K562 (cell line): ENCODE measurements around the gene GLIPR1. TPM values are rescaled to one million over a fixed set of nuclear protein-coding genes. Genes with fewer than 3 reads are reported as not detected.

ENCODE experiments used
- ELF2 ChIP-seq: fragments of 250-450 bp; sonication (Bioruptor Pico); IDR thresholded peaks from 2 replicates; pipeline ENCODE4 v1.5.0; 2021; ENCODE audit warnings: mild to moderate bottlenecking
- RBM34 ChIP-seq: fragments of 200-400 bp; formaldehyde crosslinking; IDR thresholded peaks from 2 replicates; pipeline ENCODE4 v1.6.1; 2018; ENCODE audit warnings: low read length, borderline replicate concordance; ENCODE audit not compliant: insufficient read depth
- SAFB ChIP-seq: fragments of 200-400 bp; formaldehyde crosslinking; IDR thresholded peaks from 2 replicates; pipeline ENCODE4 v1.6.1; 2017; ENCODE audit warnings: low read depth, low read length, borderline replicate concordance
- SNIP1 ChIP-seq: fragments of 450-650 bp; IDR thresholded peaks from 2 replicates; pipeline ENCODE4 v1.7.1; 2017; ENCODE audit warnings: low read depth, mild to moderate bottlenecking
- ZNF609 ChIP-seq: sonication (generic); formaldehyde crosslinking; IDR thresholded peaks from 2 replicates; pipeline ENCODE4 v1.8.1; 2023; ENCODE audit warnings: missing genetic modification reagents, mild to moderate bottlenecking, borderline replicate concordance
- polyA plus RNA-seq, 8 experiments: library from polyadenylated mRNA; depleted of rRNA in 4 of 8; stranded (reverse) in 5 of 8; unstranded in 3 of 8; fragments of >200 nt; fragmentation: Nextera tagmentation in 2 of 8; fragmentation: Illumina TruSeq in 1 of 8; extraction: Ambion mirVana in 2 of 8; extraction: Trizol in 1 of 8; gene quantifications; 2 replicates each; pipeline versions ENCODE4 v1.2.1 to v1.2.3, GENCODE V29; 2011 to 2014; ENCODE audit warnings: inconsistent platforms in 1 of 8, missing spikeins in 1 of 8
- total RNA-seq, 7 experiments: library from RNA; depleted of rRNA in 6 of 7; stranded (reverse); fragments of >200 nt in 6 of 7; fragmentation: Illumina TruSeq in 2 of 7; extraction: Trizol in 2 of 7; gene quantifications; 2 replicates each; pipeline versions ENCODE4 v1.2.1 to v1.2.3, GENCODE V29; 2011 to 2021; ENCODE audit warnings: low replicate concordance in 1 of 7
- TF ChIP-seq, protein P1 (sequence below): fragments of 450-650 bp; formaldehyde crosslinking; IDR thresholded peaks from 2 replicates; pipeline ENCODE4 v1.4.0; 2020; ENCODE audit warnings: mild to moderate bottlenecking, moderate library complexity

Gene GLIPR1
- total and polyA plus RNA-seq, 9 of the 15 experiments (the other 6 are each of a cell fraction or from before 2014, with no cell fraction given): 0.26 to 2.1 (median 1.2) TPM

- no peak for TF ChIP-seq ZNF609 (CRISPR knock-in tag)
- no peak for TF ChIP-seq SAFB
- TF ChIP-seq SNIP1: no peak
- no peak for TF ChIP-seq ELF2 (CRISPR knock-in tag)
- no peak for TF ChIP-seq RBM34
- TF ChIP-seq, protein P1, sequence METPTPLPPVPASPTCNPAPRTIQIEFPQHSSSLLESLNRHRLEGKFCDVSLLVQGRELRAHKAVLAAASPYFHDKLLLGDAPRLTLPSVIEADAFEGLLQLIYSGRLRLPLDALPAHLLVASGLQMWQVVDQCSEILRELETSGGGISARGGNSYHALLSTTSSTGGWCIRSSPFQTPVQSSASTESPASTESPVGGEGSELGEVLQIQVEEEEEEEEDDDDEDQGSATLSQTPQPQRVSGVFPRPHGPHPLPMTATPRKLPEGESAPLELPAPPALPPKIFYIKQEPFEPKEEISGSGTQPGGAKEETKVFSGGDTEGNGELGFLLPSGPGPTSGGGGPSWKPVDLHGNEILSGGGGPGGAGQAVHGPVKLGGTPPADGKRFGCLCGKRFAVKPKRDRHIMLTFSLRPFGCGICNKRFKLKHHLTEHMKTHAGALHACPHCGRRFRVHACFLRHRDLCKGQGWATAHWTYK: no peak
These were observed 3.4 kb upstream of the GLIPR1 start (continued) for GRCh38 chr12:75477137-75477536.
